Measurements from ENCODE around the gene ZNF827.

- TF ChIP-seq CTCF (IDR thresholded peaks at IDR 0.05; ENCODE audit: insufficient read depth, low read length, poor library complexity, severe bottlenecking) (no peak), EZH2phosphoT487 (conservative IDR thresholded peaks at IDR 0.05; ENCODE audit: low read length) (no peak)
These were observed 203.3 kb downstream of the ZNF827 start for GRCh38 chr4:145735347-145735675.
